Cardiac muscle cell (in vitro differentiated cells and primary cell): ENCODE results near the gene CBLB. TPM values are rescaled to one million over a fixed set of nuclear protein-coding genes. Genes with fewer than 3 reads are reported as not detected.

Experiments used
- DNase-seq, 2 donors: peaks; one replicate each; pipeline versions ENCODE4 v3.0.0 to v3.0.0-alpha.2; 2010 to 2017; ENCODE audit warnings: low read depth in 1 of 2, low spot score in 1 of 2
- H3K27ac ChIP-seq: fragments of 200-600 bp; sonication (generic); 2 replicates; pipeline ENCODE4 v1.5.1; 2016
- H3K27me3 ChIP-seq: fragments of 200-600 bp; sonication (generic); 2 replicates; pipeline ENCODE4 v1.6.0; 2016; ENCODE audit warnings: control low read depth
- H3K36me3 ChIP-seq: fragments of 200-600 bp; sonication (generic); 2 replicates; pipeline ENCODE4 v1.5.1; 2016; ENCODE audit warnings: control low read depth
- H3K4me1 ChIP-seq: fragments of 200-600 bp; sonication (generic); 2 replicates; pipeline ENCODE4 v1.8.1; 2017; ENCODE audit warnings: low read depth, mild to moderate bottlenecking, mixed run types
- H3K4me3 ChIP-seq: fragments of 200-600 bp; sonication (generic); 2 replicates; pipeline ENCODE4 v1.5.1; 2016; ENCODE audit warnings: mild to moderate bottlenecking
- H3K9me3 ChIP-seq: fragments of 200-600 bp; sonication (generic); 2 replicates; pipeline ENCODE4 v1.5.1; 2017; ENCODE audit warnings: low read depth, mild to moderate bottlenecking, control low read depth
- polyA plus RNA-seq: library from polyadenylated mRNA; unstranded; fragments of >200 nt; fragmentation: Nextera tagmentation; extraction: Ambion mirVana; gene quantifications from 2 replicates; pipeline ENCODE4 v1.2.1, GENCODE V29; 2016
- total RNA-seq: library from RNA; depleted of rRNA; stranded (reverse); fragments of >200 nt; gene quantifications from 2 replicates; pipeline ENCODE4 v1.2.3, GENCODE V29; 2016
- TF ChIP-seq, protein P1 (sequence below): IDR thresholded peaks from 2 replicates; pipeline ENCODE4 v1.5.1; 2012; ENCODE audit warnings: low read depth, mild to moderate bottlenecking, low read length

CBLB gene
- total and polyA plus RNA-seq, 2 experiments from 2014 or later: 30.3 to 48.2 TPM

DNA sequence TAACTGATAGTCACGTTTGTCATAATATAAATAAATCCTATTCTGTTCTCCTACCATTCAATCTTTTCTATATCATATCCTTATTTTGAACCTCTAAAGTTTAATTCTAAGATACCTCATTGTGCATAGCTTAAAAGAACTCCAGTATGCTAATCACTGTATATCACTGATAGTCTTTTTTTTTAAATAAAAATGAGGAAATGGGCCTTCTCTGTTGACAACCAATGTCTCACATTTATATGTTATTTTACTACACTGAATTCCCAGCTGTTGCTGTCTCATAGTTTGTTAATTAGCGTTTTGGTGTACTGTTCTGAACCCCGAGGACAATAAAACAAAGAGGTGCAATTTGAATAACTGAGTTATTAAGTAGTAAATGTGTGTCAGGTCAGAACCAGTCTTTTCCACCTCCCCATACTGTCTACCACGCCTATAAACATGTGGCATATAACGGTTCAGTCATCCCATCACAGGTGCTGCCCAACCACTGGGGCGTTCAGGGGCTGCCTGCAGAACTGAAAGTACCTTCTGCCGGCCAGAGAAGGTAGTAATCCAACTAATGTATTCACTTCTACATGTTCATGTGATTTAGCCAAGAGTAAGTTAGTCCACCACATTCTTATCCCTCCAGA, 14.9 kb downstream of the CBLB start:
- Histone ChIP-seq H3K9me3 (no peaks in the 10 kb centered on the region), H3K4me3 (no peak overlapping the region), H3K27ac (no peak overlapping the region), H3K36me3 (peaks cover 13% of the 10 kb centered on the region), H3K4me1 (no peaks in the 10 kb centered on the region), H3K27me3 (no peaks in the 10 kb centered on the region)
- TF ChIP-seq, protein P1, sequence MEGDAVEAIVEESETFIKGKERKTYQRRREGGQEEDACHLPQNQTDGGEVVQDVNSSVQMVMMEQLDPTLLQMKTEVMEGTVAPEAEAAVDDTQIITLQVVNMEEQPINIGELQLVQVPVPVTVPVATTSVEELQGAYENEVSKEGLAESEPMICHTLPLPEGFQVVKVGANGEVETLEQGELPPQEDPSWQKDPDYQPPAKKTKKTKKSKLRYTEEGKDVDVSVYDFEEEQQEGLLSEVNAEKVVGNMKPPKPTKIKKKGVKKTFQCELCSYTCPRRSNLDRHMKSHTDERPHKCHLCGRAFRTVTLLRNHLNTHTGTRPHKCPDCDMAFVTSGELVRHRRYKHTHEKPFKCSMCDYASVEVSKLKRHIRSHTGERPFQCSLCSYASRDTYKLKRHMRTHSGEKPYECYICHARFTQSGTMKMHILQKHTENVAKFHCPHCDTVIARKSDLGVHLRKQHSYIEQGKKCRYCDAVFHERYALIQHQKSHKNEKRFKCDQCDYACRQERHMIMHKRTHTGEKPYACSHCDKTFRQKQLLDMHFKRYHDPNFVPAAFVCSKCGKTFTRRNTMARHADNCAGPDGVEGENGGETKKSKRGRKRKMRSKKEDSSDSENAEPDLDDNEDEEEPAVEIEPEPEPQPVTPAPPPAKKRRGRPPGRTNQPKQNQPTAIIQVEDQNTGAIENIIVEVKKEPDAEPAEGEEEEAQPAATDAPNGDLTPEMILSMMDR: no peak
- no peak for DNase-seq

DNA sequence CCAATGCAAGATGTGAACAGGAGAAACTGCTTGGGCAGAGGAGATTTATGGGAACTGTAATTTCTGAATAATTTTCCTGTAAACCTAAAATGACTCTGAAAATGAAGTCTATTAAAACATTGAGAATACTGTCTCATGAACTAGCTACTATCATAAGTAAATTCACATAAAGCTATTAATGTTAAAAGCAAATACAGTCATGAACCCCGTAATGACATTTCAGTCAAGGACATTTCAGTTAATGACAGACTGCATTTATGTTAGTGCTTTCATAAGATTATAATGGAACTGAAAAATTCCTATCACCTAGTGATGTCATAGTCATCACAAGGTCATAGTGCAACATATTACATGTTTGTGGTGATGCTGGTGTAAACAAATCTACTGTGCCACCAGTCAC, 17.2 kb downstream of the CBLB start:
- Histone ChIP-seq H3K27ac (no peak overlapping the region), H3K27me3 (no peaks in the 10 kb centered on the region), H3K9me3 (no peaks in the 10 kb centered on the region), H3K4me3 (no peak overlapping the region), H3K4me1 (peaks cover 7% of the 10 kb centered on the region), H3K36me3 (peaks cover 13% of the 10 kb centered on the region)
- DNase-seq: no peak
- TF ChIP-seq, protein P1: no peak

DNA sequence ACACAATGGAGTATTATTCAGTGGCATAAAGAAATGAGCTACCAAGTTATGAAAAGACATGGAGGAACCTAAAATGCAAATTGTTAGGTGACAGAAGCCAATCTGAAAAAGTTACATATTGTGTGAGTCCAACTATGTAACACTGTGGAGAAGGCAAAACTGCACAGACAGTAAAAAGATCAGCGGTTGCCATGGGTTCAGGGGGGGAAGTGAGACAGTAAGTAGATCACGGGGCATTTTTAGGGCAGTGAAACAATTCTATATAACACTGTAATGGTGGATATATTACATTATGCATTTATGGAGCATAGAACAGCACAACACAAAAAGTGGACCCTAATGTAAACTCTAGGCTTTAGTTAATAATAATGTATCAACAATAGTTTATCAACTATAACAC, 17.6 kb downstream of the CBLB start:
- TF ChIP-seq, protein P1: no peak
- no peak for DNase-seq
- Histone ChIP-seq H3K36me3 (peaks cover 13% of the 10 kb centered on the region), H3K9me3 (no peaks in the 10 kb centered on the region), H3K4me1 (peaks cover 7% of the 10 kb centered on the region), H3K27me3 (no peaks in the 10 kb centered on the region), H3K4me3 (no peak overlapping the region), H3K27ac (no peak overlapping the region)

DNA sequence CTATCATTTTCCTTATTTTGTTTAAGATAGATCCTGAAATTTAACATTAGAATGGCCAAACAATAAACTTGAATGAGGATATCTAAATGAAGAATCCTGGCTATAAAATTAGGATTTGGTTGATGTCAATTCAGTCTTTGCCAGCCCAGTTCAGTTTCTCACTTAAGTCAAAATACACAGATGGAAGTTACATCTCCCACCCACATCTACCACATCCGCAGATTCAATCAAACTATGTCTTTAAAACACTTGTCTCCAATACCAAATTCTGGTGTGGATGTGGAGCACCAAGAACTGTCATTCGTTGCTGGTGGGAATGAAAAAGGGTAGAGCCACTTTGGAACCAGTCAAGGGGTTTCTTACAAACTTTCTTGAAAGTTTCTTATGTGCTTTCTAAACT, 18.2 kb downstream of the CBLB start:
- TF ChIP-seq, protein P1: no peak
- peaks cover 11% of the 10 kb centered on the region for H3K4me1 ChIP-seq
- no peaks in the 10 kb centered on the region for H3K9me3 ChIP-seq
- H3K27ac ChIP-seq: no peak overlapping the region
- DNase-seq: no peak
- H3K36me3 ChIP-seq: peaks cover 13% of the 10 kb centered on the region
- no peak overlapping the region for H3K4me3 ChIP-seq
- H3K27me3 ChIP-seq: no peaks in the 10 kb centered on the region

DNA sequence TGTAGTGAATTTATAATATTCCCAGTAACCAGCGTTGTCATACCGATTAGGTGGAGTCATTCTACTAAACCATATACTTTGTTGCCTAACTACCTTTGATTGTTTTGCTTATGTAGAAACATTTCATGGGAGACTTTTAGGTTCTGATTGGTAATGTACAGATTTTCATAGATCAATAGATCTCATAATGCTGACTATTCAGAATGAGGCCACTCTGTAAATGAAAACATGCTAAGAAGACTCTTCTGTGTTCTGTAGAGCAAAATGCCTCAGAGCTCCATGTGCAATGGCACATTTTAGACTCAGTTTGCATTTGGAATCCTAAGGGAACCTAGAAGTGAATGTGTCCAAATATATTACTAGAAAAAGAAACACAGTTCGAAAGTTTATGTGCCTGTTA, 20.0 kb downstream of the CBLB start:
- TF ChIP-seq, protein P1: no peak
- DNase-seq: no peak
- peaks cover 11% of the 10 kb centered on the region for H3K4me1 ChIP-seq
- H3K27me3 ChIP-seq: no peaks in the 10 kb centered on the region
- H3K4me3 ChIP-seq: no peak overlapping the region
- peaks cover 13% of the 10 kb centered on the region for H3K36me3 ChIP-seq
- no peaks in the 10 kb centered on the region for H3K9me3 ChIP-seq
- H3K27ac ChIP-seq: peak overlapping the region; percentile 11
